ENCODE results near the gene ZNF385B. TPM values are rescaled to one million over a fixed set of nuclear protein-coding genes. Genes with fewer than 3 reads are reported as not detected.
A peak's percentile ranks its signal among the peaks of the same experiment; 100 is the strongest.

ZNF385B gene
- total RNA-seq, 1 donor from 2014 or later: 35.8 TPM

GRCh38 chr2:179555691-179556283 lies 305.6 kb downstream of the ZNF385B start:
- Mint-ChIP-seq H3K4me3 (no peak overlapping the region), H3K9me3 (no peaks in the 10 kb centered on the region), H3K36me3 (no peaks in the 10 kb centered on the region), H3K27ac (no peak overlapping the region), H3K4me1 (no peaks in the 10 kb centered on the region), H3K27me3 (ENCODE audit: insufficient read depth, low read depth) (no peaks in the 10 kb centered on the region)
- Histone ChIP-seq H3K27me3 (no peaks in the 10 kb centered on the region), H3K4me1 (peaks cover 44% of the 10 kb centered on the region), H3K79me2 (ENCODE audit: low read depth) (no peaks in the 10 kb centered on the region), H3K4me2 (no peak overlapping the region), H2AFZ (replicated peaks) (no peak overlapping the region), H3K9ac (no peak overlapping the region), H3F3A (ENCODE audit: low read depth) (no peaks in the 10 kb centered on the region), H4K20me1 (ENCODE audit: low read depth) (peaks cover 5% of the 10 kb centered on the region), H3K9me3 (ENCODE audit: low read depth) (no peaks in the 10 kb centered on the region), H3K4me3 (no peak overlapping the region), H3K27ac (no peak overlapping the region), H3K36me3 (no peaks in the 10 kb centered on the region)
- no peak for DNase-seq (ENCODE audit: low spot score)
- TF ChIP-seq EZH2phosphoT487 (IDR thresholded peaks at IDR 0.05) (no peak), EZH2 (IDR thresholded peaks at IDR 0.05) (no peak), CTCF (IDR thresholded peaks at IDR 0.05) (no peak)

- H3K9ac ChIP-seq: no peak overlapping the region
- H3K9me3 ChIP-seq (ENCODE audit: low read depth): no peaks in the 10 kb centered on the region
- H3K4me1 ChIP-seq: peaks cover 54% of the 10 kb centered on the region
- no peaks in the 10 kb centered on the region for H3K27me3 ChIP-seq
- Mint-ChIP-seq H3K9me3 (no peaks in the 10 kb centered on the region), H3K27me3 (ENCODE audit: insufficient read depth, low read depth) (no peaks in the 10 kb centered on the region), H3K4me1 (peaks cover 7% of the 10 kb centered on the region), H3K4me3 (no peak overlapping the region), H3K36me3 (no peaks in the 10 kb centered on the region), H3K27ac (no peak overlapping the region)
- no peak overlapping the region for H3K27ac ChIP-seq
- peaks cover 5% of the 10 kb centered on the region for H4K20me1 ChIP-seq (ENCODE audit: low read depth)
- no peak for DNase-seq (ENCODE audit: low spot score)
- no peak overlapping the region for H3K4me2 ChIP-seq
- no peak overlapping the region for H2AFZ ChIP-seq (replicated peaks)
- H3K79me2 ChIP-seq (ENCODE audit: low read depth): no peaks in the 10 kb centered on the region
- H3K36me3 ChIP-seq: no peaks in the 10 kb centered on the region
- no peak for TF ChIP-seq EZH2 (IDR thresholded peaks at IDR 0.05)
- no peak for TF ChIP-seq EZH2phosphoT487 (IDR thresholded peaks at IDR 0.05)
- TF ChIP-seq CTCF (IDR thresholded peaks at IDR 0.05): no peak
- peaks cover under 1% of the 10 kb centered on the region for H3F3A ChIP-seq (ENCODE audit: low read depth)
- no peak overlapping the region for H3K4me3 ChIP-seq
These were observed 306.6 kb downstream of the ZNF385B start for GRCh38 chr2:179554639-179555386.

- no peaks in the 10 kb centered on the region for H3K27me3 ChIP-seq
- Mint-ChIP-seq H3K4me3 (no peak overlapping the region), H3K9me3 (no peaks in the 10 kb centered on the region), H3K36me3 (no peaks in the 10 kb centered on the region), H3K27ac (no peak overlapping the region), H3K4me1 (peaks cover 7% of the 10 kb centered on the region), H3K27me3 (ENCODE audit: insufficient read depth, low read depth) (peaks cover 3% of the 10 kb centered on the region)
- no peak overlapping the region for H2AFZ ChIP-seq (replicated peaks)
- no peak overlapping the region for H3K4me3 ChIP-seq
- H3K4me1 ChIP-seq: peaks cover 54% of the 10 kb centered on the region
- no peaks in the 10 kb centered on the region for H3K79me2 ChIP-seq (ENCODE audit: low read depth)
- H4K20me1 ChIP-seq (ENCODE audit: low read depth): peaks cover 5% of the 10 kb centered on the region
- no peak for DNase-seq (ENCODE audit: low spot score)
- no peak overlapping the region for H3K4me2 ChIP-seq
- no peak overlapping the region for H3K9ac ChIP-seq
- H3F3A ChIP-seq (ENCODE audit: low read depth): peaks cover 4% of the 10 kb centered on the region
- no peaks in the 10 kb centered on the region for H3K36me3 ChIP-seq
- H3K9me3 ChIP-seq (ENCODE audit: low read depth): no peaks in the 10 kb centered on the region
- no peak overlapping the region for H3K27ac ChIP-seq
- no peak for TF ChIP-seq EZH2phosphoT487 (IDR thresholded peaks at IDR 0.05)
- TF ChIP-seq EZH2 (IDR thresholded peaks at IDR 0.05): no peak
These were observed 308.0 kb downstream of the ZNF385B start for GRCh38 chr2:179553382-179553781.

GRCh38 chr2:179551539-179552045 lies 309.8 kb downstream of the ZNF385B start:
- TF ChIP-seq EZH2phosphoT487 (IDR thresholded peaks at IDR 0.05) (no peak), EZH2 (IDR thresholded peaks at IDR 0.05) (no peak), CTCF (IDR thresholded peaks at IDR 0.05) (no peak)

More at GRCh38 chr2:179551539-179552045, 309.8 kb downstream of the ZNF385B start:
- no peaks in the 10 kb centered on the region for H3K36me3 Mint-ChIP-seq
- no peaks in the 10 kb centered on the region for H3K36me3 ChIP-seq
- H4K20me1 ChIP-seq (ENCODE audit: low read depth): no peaks in the 10 kb centered on the region
- no peak for DNase-seq (ENCODE audit: low spot score)
- no peaks in the 10 kb centered on the region for H3K9me3 ChIP-seq (ENCODE audit: low read depth)
- H3K27ac Mint-ChIP-seq: peak overlapping the region; percentile 84
- H3K4me1 Mint-ChIP-seq: peaks cover 7% of the 10 kb centered on the region
- H3K79me2 ChIP-seq (ENCODE audit: low read depth): no peaks in the 10 kb centered on the region
- H3K4me3 ChIP-seq: no peak overlapping the region
- H3K27me3 Mint-ChIP-seq (ENCODE audit: insufficient read depth, low read depth): peaks cover 6% of the 10 kb centered on the region
- H3K9ac ChIP-seq: no peak overlapping the region
- H2AFZ ChIP-seq (replicated peaks): no peak overlapping the region
- peaks cover 39% of the 10 kb centered on the region for H3K4me1 ChIP-seq
- H3F3A ChIP-seq (ENCODE audit: low read depth): peaks cover 4% of the 10 kb centered on the region
- H3K9me3 Mint-ChIP-seq: no peaks in the 10 kb centered on the region
- H3K4me2 ChIP-seq: no peak overlapping the region
- no peak overlapping the region for H3K4me3 Mint-ChIP-seq
- H3K27ac ChIP-seq: no peak overlapping the region
- H3K27me3 ChIP-seq: no peaks in the 10 kb centered on the region

Measured in neural progenitor cell (in vitro differentiated cells).